ENCODE measurements around the gene PXMP2.

- TF ChIP-seq CTCF (IDR thresholded peaks at IDR 0.05) (no peak), POLR2A (IDR thresholded peaks at IDR 0.05) (no peak)
Observed at GRCh38 chr12:132672678-132673077, 14.7 kb upstream of the PXMP2 start.
